HG03045 (cell line): ENCODE data around the gene ROCK2.

Source experiments
- ATAC-seq: cut with Tn5 transposase; IDR thresholded peaks from one replicate; pipeline ENCODE4 v1.9.1; 2021; ENCODE audit warnings: mild to moderate bottlenecking, moderate library complexity; ENCODE audit not compliant: unreplicated experiment

ROCK2 gene

DNA sequence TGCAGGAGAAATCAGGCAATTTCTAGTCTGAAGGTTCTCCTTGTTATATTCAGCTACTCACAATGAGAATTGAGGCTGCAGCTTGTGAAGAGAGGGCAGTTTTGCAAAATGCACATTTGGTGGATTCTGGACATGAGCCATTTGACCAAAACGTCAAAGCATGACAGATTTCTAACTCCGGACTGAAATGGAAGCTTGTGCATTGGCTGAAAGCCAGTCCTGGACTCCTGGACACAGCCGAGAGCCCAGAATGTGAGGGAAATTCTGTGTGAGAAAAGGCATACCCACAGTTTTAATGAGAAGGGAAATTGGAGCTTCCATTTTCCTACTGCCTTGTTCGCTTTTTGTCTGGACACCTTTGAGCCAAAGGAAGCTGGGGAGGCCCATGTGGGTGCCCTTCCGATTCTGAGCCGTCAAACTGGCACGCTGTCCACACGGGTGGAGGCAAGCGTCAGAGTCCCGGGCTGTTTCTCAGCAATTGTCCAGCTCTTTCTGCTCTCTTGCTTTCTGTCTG, 23.7 kb upstream of the ROCK2 start:
- ATAC-seq = no peak

DNA sequence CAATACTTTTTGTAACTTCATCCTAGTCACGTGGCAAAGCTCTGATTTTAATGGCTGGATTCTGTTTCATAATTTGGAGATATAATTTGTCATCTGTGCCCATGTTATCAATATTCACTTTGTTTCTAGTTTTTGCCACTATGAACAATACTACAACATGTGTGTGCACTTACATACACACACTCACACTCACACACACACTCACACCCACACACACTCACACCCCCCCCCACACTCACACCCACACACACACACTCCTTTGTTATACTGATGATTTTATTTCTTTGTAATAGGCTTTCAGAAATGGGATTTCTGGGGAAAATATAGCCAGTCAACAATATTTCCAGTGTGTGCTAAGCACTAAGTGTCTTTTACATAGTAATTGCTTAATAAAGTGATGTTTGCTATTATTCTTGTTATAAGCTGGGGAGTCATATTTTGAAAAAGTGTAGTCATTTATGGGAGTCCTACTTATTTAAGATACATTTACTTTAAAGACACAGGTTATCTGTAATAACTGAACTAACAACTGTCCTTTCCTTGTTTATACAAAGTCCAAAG, 22.8 kb upstream of the ROCK2 start:
- ATAC-seq = no peak

DNA sequence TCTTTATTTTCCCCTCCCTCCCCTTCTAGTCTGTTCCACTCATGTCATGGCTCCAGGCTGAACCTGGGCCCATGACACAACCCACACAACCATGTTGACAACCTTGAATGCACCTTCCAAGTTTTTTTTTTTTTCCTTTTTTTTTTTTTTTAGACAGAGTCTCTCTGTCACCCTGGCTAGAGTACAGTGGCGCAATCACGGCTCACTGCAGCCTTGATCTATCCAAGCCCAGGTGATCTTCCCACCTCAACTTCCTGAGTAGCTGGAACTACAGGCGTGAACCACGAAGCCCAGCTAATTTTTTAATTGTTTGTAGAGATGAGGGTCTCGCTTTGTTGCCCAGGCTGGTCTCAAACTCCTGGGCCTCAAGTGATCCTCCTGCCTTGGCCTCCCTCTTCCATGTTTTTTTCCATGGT, 21.9 kb upstream of the ROCK2 start:
- no peak for ATAC-seq

DNA sequence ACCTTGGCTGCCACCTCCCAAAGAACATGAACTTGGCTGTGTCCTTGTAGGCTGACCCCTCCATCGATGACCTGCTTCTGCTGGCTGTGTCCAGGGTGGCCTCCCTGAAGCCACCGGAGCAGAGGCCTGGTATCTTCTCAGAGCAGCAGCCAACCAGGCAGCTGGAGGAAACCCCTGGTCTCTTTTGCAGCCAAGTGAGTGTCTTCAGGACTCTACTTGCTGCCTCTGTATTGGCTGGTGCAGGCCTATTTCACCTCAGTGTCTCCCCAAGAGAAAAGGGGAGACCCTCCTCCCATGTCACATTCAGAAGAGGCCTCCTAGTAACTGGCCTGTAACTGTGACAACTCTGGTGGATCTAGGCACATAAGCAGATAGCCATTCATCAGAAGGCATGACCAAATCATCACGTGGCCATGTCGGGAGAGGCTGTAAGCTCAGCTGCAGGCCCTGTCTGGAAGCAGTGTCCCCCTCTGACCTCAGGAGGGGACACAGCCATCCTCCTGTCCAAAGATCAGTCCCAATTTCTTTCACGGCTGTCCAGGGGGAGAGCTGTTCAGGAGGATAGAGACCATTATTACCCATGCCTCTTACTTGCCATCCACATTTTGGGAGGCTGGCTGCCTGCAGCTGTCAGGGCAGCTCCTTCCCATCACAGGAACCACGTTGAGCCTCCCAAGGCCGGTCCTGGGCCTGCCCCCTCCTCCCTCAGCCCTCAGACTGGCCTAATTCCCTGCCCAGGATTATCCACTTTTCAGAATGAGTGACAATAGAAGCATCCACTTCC, 20.9 kb upstream of the ROCK2 start:
- no peak for ATAC-seq

DNA sequence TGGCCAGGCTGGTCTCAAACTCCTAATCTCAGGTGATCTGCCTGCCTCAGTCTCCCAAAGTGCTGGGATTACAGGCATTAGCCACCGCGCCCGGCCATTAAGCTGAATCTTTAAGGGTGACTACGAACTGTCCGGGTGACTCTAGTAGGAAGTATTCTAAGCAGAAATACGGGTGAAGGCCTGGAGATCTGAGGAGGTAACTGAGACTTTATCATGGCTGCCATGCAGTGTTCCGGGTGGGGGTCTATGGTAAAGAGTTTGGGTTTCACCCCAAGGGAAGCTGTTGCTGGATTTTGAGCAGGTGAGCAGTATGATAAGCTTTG, 20.1 kb upstream of the ROCK2 start:
- ATAC-seq = no peak

DNA sequence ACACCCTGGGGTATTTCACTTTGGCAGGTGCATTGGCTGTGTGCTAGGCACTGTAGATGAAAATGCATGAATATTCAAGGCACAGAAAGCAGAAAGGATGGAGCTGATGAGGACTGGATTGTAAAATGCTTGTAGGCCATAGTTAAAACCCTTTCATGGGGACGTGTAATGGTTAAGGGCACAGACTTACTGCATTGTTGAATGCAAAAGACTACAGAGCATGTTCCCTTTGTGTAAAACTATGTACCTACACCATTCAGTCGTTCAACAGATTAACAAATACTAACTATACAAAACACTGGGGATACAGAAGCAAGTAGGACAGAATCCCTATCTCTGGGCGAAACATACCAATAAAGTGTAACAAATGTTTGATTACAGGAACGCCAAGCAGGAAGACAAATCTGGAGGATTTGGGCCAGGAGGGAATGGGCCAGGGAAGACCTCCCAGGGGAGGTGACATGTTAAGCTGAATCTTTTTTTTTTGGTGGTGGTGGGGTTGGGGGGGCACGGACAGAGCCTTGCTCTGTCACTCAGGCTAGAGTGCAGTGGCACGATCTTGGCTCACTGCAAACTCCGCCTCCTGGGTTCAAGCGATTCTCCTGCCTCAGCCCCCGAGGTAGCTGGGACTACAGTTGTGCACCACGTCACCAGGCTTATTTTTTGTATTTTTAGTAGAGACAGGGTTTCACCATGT, 19.6 kb upstream of the ROCK2 start:
- ATAC-seq = no peak

DNA sequence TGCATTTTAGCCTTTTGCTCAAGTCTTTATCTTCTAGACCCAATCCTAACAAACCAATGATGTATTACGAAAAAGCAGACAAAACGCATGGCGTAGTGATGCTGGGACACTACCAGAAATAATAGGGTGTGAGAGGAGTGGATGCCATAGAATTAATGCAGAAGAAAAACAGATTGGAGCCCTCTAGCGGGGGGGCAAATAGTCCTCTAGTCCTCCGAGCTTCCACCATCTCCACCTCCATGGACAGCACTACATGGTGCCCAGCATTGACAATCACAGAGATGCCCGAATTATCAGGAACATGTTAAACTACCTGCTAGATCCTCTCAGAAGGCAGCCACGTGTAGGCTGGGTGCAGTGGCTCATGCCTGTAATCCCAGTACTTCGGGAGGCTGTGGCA, 15.4 kb upstream of the ROCK2 start:
- ATAC-seq = no peak

DNA sequence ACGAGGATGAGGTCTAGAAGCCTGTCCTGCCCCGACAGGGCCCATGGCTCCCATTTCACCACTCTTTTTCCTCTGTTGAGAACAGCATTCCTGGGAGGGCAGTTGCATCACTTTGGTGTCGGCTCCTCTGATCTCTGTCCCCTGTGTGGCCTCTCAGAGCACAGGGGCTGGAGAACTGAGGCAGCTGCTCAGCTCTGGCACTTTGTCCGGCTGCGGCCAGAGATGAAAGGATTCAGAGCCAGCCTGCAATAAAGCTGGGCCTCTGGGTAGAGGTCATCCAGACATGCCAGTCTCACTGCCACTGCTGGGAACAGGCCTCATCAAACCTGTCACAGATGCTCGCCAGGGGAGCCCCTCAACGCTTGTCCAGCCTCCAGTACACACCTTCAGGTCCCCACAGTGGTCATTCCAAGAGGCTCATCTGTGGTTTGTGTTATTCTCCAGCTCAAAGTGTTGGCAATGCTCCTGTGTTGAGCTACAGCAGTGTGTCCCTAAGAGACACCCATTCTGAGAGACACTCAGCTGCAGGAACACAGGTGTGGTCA, 13.1 kb upstream of the ROCK2 start:
- ATAC-seq = no peak

DNA sequence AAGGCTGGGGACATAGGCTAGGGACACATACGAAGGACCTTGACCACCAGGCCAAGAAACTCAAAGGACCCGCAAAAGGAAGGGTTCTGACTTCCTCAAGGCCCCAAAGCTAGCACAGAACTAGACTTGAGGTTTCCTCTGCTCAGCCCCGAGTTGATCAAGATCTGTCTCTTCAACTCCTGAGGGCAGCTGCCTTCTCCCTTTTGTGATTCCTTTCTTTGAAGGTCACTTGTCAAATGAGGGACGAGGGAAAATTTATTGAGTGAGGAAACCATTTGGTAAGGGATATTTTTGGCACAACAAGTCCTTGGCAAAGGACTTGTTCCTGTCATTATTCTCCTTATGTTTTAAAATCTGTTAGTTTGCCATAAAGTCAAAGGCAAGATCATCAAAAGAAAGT, 12.3 kb upstream of the ROCK2 start:
- ATAC-seq = no peak

DNA sequence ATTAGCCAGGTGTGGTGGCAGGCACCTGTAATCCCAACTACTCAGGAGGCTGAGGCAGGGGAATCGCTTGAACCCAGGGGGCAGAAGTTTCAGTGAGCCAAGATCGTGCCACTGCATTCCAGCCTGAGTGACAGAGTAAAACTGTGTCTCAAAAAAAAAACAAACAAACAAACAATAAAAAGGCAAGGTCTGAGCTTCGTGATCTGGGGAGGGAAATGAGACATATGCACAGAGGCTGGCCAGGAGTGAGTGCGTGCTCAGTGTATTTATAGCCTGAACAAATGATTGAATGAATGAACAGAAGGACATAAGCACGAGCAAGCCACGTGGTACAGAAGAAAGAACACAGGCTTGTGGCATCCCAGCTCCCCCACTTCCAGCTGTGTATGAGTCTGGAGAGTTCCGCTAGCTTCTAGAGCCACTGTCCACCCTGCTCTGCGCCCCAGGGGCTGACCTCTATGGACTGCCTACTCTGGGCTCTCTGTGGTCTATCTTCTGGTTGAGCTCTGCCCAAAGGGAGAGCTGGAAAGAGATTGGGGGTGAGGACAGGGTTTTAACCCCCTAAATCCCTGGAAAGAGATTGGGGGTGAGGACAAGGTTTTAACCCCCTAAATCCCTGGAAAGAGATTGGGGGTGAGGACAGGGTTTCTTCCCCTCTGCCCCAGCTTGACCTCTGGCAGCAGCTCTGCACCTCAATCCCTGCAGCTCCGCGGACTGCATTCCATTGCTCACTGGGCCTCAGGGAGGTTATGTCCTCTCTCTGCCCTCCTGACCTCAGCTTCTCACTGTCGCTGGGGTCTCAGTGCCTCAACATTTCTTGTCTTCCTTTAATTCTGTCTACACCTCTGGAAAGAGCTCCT, 11.0 kb upstream of the ROCK2 start:
- ATAC-seq = no peak

DNA sequence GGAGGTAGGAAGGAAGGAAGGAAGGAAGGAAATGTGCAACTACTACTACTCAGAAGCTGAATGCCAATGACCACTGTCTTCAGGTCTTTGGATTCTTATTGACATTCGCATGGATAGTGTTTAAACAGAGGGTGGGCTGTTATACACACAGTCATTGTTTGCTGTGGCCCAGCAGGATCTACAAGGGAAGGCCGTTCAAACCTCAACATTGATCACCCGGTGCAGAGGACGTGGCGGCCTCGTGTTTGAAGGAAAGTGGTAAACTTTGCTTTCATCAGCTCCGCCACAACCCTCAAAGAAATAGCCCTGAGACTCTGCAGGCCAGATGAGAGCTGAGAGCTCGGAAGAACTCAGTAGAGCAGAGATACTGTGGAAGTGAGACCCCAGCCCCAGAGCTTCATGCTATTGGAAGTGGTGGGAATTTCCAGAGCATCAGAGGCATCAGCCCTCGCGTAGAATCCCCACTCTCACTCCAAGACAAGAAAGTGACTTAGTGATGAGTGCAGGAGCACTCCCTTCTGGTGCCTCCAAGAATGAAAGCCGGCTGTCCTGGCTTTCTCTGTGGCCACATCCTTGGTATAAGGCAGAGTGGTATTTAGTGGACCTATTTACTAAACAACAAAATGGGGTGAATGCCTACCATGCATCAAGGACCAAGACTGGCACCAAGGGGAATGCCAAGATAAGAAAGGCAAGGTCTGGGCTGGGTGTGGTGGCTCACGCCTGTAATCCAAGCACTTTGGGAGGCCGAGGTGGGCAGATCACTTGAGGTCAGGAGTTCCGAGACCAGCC, 10.1 kb upstream of the ROCK2 start:
- no peak for ATAC-seq

DNA sequence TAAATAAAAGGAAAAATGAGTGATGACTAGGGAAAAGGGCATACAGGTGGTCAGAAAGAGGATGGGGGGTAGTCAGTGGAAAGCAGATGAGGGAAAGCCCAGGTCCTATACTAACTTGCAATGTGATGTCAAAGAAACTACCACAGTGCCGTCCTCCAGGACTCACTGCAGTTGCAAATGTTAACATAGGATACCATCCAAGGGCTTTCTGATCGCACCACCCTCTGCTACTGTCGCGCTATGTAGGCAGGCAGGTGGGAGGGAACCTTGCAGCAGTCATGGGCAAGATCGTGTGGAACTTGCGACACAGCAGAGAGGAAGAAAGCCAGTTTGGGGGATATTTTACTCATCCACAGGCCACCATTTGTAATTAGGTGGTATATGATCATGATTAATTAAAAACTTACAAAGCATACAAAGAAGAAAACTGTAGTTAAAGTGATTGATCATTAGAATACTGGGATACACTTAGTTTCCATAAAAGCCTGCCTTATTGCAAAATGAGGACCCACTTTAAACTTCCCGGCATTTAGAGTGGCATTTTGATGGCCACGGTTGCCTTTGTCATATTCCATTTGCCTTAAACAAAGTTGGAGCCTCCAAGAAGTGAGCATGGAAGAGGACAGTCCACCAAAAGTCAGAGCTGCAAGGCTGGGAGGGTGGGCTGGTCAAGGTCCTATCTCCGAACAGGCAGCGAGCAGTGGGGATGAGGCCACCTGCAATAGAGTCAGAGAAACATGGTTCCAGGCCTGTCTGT, 8.5 kb upstream of the ROCK2 start:
- ATAC-seq = no peak

DNA sequence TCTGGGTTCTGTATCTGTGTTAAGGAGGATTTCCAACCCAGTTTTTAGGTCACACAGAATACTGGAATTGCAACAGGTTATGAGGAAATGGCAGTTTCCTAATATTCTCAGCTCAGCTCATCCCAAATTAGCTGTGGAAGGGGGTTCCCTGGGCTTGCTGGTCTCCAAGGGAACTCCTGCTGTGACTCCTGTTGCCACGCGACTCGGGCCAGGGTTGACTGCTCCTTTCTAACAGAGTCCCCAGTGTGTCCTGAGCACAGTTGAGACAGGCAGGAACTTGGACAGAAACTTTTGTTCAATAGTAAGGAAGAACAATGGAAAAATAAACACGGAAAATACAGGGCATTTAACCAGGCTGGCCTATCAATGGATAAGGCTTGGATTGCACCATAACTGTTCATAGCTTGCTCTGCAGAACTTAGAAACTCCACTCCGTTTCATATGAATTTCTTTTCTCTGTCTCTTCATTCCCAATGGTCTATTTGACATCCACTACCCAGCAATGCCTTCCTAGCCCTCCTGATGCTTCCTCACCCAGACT, 3.8 kb upstream of the ROCK2 start:
- ATAC-seq = no peak

DNA sequence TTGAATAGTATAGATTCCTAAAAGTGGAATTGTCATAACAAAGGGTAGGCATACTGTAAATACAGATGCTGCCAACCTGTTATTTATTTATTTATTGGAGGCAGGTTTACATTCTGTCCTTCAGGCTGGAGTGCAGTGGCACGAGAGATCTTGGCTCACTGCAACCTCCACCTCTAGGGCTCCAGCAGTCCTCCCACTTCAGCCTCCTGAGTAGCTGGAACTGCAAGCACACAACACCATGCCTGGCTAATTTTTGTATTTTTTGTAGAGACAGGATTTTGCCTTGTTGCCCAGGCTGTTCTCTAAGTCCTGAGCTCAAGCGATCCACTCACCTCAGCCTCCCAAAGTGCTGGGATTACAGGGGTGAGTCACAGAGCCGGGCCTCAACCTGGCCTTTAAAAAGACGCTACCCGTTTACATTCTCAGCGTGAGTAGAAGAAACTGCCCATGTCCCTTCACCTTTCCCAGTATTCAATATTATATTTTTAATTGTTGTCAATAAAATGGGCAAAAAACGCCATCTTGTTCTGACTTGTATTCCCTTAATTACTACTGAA, 3.0 kb upstream of the ROCK2 start:
- no peak for ATAC-seq

DNA sequence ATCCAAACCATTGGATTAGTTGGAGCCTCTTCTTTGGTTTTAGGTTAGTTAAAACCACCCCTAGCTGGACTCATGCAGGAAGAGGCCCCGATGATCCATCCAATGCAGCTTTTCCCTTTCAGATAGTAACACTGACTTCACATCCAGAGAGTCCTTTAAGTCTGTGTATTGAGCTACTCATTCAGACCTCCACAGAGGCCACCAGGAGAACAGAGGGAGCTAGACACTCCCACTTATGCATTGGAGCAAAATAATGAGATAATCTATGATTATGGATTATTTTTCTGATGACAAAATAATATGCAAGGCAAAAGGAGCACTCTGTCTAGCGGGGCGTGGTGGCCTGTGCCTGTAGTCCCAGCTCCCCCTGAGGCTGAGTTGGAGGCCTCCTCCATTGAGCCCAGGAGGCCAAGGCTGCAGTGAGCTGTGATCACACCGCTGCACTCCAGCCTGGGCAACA, 1.6 kb upstream of the ROCK2 start:
- ATAC-seq = no peak

DNA sequence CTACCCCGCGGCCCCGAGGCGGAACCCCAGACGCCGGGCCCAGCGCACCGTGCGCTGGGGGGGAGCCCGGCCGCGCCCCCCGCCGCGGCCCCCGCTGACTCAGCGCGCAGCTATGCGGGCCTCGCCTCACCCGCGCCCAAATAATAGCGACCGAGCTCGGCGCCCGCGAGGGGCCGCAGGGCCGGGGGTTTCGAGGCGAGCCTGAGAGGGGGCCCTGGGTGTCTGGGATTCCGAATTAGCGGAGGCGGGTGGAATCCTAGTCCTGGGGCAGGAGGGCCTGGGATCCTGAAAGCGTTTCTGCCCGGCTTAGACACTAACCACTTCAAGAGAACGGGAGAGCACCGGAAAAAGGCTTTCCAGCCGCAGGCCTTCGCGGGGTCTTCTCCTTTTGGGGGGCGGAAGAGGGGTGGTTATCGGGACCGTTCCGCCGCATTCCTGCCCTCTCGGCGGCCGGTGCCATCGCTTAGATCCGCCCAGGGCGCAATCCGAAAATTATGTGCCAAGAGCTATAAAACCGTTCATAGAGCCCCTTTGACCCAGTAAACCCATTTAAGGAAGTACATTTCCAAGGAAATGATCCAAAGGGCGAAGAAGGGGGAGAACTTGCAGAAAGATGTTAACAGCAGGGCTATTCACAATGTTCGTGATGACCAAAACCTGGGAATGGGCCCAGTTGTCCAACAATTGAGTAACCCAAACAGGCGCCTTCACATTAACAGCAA, 681 bp upstream of the ROCK2 start:
- peak; percentile 37 for ATAC-seq

DNA sequence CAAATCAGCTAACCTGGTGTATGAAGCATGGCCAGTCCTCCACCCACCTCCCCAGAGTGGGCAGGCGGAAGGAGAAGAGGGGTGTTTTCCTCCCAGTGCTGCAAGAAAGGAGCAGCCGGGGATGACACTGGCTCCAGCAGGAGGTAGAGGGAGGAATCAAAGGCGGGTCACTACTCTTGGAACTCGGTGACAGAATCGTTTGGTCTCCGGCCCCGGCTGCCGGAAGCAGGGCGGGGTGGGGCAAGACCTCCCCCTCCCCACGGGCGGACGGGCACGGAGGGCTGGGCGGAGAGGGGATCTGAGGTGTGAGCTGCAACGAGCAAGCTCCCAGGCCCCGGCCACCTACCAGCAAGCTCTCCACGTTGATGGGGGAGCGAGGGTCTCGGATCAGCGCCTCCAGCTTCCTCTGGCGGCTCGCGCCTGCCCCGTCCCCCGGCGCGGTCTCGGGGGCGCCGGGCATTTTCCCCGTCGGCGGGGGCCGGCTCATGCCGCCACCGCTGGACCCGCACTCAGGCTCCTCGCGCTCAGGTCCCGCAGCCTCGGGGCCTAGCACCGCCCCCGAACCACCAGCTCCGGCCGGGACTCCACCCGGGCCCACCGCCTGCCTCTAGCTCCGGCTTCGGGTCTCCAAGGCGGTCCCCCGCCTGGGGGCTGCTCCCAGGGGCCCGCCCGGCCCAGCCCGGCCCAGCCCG, 640 bp downstream of the ROCK2 start:
- peak; percentile 38 for ATAC-seq

DNA sequence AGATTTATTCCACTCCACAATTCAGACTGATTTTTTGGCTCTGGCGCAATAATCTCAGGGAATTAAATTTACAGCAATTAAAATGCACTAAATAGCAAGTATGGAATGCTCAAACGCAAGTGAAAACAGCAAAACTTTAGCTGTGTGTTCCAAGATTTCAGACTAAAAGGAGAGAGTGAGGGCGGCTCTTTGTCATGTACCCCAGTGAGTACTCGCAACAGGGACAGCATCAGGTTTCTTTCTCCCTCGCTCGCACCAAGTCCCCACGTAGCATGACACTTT, 1.1 kb downstream of the ROCK2 start:
- ATAC-seq = peak; percentile 31
